DMS153 (cell line): Measurements from ENCODE around the gene ADCYAP1R1.
"Not testable (repeated sequence)": the region's sequence is repeated elsewhere in the genome, so short reads cannot be mapped to it uniquely, and the experiment has no call there.

Experiments
- DNase-seq: peaks from one replicate; lab custom pipeline; 2025; lab: John Stamatoyannopoulos, UW

The ADCYAP1R1 gene

GRCh38 chr7:31134246-31135188 is 82.4 kb downstream of the ADCYAP1R1 start:
- DNase-seq, result peak; percentile 84

- no peak for DNase-seq
These were observed 85.1 kb downstream of the ADCYAP1R1 start for GRCh38 chr7:31137234-31137633.

GRCh38 chr7:31145339-31145738 is 93.2 kb downstream of the ADCYAP1R1 start:
- no peak for DNase-seq

- DNase-seq, result no peak
These were observed 93.9 kb downstream of the ADCYAP1R1 start for GRCh38 chr7:31146030-31146429.

- no peak for DNase-seq
These were observed 94.4 kb downstream of the ADCYAP1R1 start for GRCh38 chr7:31146538-31146937.

GRCh38 chr7:31151849-31152248 is 99.7 kb downstream of the ADCYAP1R1 start:
- DNase-seq, result no peak

GRCh38 chr7:31153318-31153717 is 101.2 kb downstream of the ADCYAP1R1 start:
- not testable (repeated sequence) for DNase-seq

- no peak for DNase-seq
These were observed 108.8 kb downstream of the ADCYAP1R1 start for GRCh38 chr7:31160941-31161340.
